Neural progenitor cell (in vitro differentiated cells): ENCODE results near the gene ADISSP.

Experiments used
- EZH2 ChIP-seq: fragments of 200-600 bp; sonication (generic); IDR thresholded peaks from 2 replicates; pipeline ENCODE4 v1.6.1; 2017; ENCODE audit warnings: antibody characterized with exemption, mild to moderate bottlenecking, moderate library complexity
- EZH2phosphoT487 ChIP-seq: fragments of 200-600 bp; sonication (generic); IDR thresholded peaks from 2 replicates; pipeline ENCODE4 v1.6.1; 2017; ENCODE audit warnings: antibody characterized with exemption
- TF ChIP-seq, protein P1 (sequence below): fragments of 200-600 bp; sonication (generic); IDR thresholded peaks from 2 replicates; pipeline ENCODE4 v1.5.1; 2017; ENCODE audit warnings: antibody characterized with exemption, mild to moderate bottlenecking

DNA sequence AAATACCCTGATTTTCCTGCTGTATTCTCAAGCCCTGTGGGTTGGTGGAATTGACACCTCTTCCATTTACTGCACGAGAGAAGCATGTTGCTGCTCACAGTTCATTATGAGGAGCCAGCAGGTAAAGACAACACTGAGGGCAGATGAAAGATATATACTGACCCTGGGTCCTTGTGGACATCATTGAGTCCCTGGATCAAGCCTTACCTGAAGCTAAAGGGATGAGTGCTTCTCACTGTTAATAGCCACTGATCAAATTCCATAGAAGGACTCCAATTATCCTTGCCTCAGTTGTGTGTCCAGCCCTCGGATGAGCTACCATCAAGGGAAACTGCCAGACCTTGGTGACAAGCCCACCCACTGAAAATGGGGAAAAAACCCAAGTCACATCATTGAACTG lies 47.5 kb downstream of the ADISSP start:
- TF ChIP-seq EZH2 (no peak), EZH2phosphoT487 (no peak)
- TF ChIP-seq, protein P1, sequence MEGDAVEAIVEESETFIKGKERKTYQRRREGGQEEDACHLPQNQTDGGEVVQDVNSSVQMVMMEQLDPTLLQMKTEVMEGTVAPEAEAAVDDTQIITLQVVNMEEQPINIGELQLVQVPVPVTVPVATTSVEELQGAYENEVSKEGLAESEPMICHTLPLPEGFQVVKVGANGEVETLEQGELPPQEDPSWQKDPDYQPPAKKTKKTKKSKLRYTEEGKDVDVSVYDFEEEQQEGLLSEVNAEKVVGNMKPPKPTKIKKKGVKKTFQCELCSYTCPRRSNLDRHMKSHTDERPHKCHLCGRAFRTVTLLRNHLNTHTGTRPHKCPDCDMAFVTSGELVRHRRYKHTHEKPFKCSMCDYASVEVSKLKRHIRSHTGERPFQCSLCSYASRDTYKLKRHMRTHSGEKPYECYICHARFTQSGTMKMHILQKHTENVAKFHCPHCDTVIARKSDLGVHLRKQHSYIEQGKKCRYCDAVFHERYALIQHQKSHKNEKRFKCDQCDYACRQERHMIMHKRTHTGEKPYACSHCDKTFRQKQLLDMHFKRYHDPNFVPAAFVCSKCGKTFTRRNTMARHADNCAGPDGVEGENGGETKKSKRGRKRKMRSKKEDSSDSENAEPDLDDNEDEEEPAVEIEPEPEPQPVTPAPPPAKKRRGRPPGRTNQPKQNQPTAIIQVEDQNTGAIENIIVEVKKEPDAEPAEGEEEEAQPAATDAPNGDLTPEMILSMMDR: no peak
